ENCODE measurements around the gene CYTH3. TPM values are rescaled to one million over a fixed set of nuclear protein-coding genes. Genes with fewer than 3 reads are reported as not detected.

Gene CYTH3
- polyA plus RNA-seq, 2 of the 4 experiments (the other 2 are of a cell fraction) = 18.6 to 24.2 TPM

GRCh38 chr7:6159524-6160031 lies 112.8 kb downstream of the CYTH3 start:
- H3K4me1 ChIP-seq = no peaks in the 10 kb centered on the region
- POLR2A ChIA-PET = interaction anchor here (0.8 kb wide), 1 partner anchor 112 kb away, joined by 3 read pairs; no protein-coding TSS in a partner anchor
- no peak for DNase-seq (ENCODE audit: low read depth in 1 of 2, low spot score in 1 of 2)
- CTCF ChIA-PET = interaction anchor here (1.0 to 5.8 kb wide), 47 partner anchors 8 to 278 kb away, joined by 3 to 102 read pairs (median 5); no protein-coding TSS in a partner anchor
- peak overlapping the region in 1 of 2 experiments; percentile 25; a peak in 1 of 6 replicates for H3K27ac ChIP-seq
- H3K9me3 ChIP-seq = no peaks in the 10 kb centered on the region
- H3K4me2 ChIP-seq = no peak overlapping the region
- WGBS (ENCODE audit: missing lambda C conversion rate) = 94% methylated on average over 10 of the region's 24 CpGs
- no peak overlapping the region for H3K4me3 ChIP-seq
- peak in 1 of 2 experiments; percentile 9; a peak in 3 of 6 replicates for ATAC-seq
- TF ChIP-seq EP300 (IDR thresholded peaks at IDR 0.05) = no peak
- TF ChIP-seq HOXB13 (CRISPR knock-in tag; IDR thresholded peaks at IDR 0.05; ENCODE audit: low read depth) = no peak
- no peak for TF ChIP-seq KDM1A (IDR thresholded peaks at IDR 0.05; ENCODE audit: low read depth)
- FAIRE-seq = no peak

GRCh38 chr7:6159097-6159483 lies 113.3 kb downstream of the CYTH3 start:
- no peak overlapping the region for H3K27ac ChIP-seq

DNA sequence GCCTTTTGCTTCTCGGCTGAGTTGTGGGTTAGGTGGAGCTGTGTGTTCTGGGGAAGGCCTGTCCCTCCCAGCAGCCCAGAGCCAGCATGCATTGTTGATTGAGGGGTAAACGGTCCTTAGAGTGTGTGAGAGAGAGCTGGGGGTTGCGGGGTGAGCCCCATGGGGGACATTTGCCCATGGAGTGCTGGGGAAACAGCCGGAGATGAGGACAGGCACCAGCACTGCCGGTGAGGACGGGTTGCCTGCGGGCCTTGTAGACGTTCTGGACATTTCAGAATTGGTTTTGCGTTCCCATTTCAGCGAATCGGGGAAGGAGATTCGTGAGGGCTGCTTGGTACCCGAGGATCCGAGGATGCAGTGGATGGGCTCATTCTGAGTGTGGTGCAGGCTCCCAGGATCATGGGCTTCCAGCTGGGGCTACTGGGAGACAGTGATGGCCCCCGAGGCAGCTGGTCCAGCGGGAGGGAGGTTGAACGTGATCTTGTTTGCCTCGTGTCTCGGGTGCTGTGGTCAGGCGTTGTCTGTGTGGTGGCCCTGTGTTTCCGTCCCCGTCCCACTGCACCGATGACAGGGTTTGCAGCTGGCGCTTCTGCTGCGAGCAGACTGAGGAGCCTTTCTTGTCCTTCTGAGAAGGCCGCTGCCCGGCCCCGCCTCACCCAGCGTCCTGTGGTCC lies 113.9 kb downstream of the CYTH3 start:
- Histone ChIP-seq H3K4me3 (no peak overlapping the region), H3K4me1 (no peaks in the 10 kb centered on the region), H3K27ac (no peak overlapping the region), H3K4me2 (no peak overlapping the region), H3K9me3 (no peaks in the 10 kb centered on the region)
- no peak for ATAC-seq
- 93% methylated on average over 29 of the region's 29 CpGs for WGBS (ENCODE audit: missing lambda C conversion rate)
- ChIA-PET POLR2A (no interaction called here), CTCF (interaction anchor here (1.0 to 5.8 kb wide), 8 partner anchors 9 to 170 kb away, joined by 3 to 102 read pairs (median 7); no protein-coding TSS in a partner anchor)
- TF ChIP-seq ESRRA (IDR thresholded peaks at IDR 0.05; ENCODE audit: borderline replicate concordance, low read length) (no peak), ZNF302 (CRISPR knock-in tag; IDR thresholded peaks at IDR 0.05) (no peak), RCOR1 (IDR thresholded peaks at IDR 0.05; ENCODE audit: low read depth, low read length) (no peak), JUNB (IDR thresholded peaks at IDR 0.05) (no peak), HOXB13 (CRISPR knock-in tag; IDR thresholded peaks at IDR 0.05; ENCODE audit: low read depth) (no peak), EHF (CRISPR knock-in tag; IDR thresholded peaks at IDR 0.05) (no peak), TFCP2L1 (CRISPR knock-in tag; IDR thresholded peaks at IDR 0.05) (no peak)
- DNase-seq (ENCODE audit: low read depth in 1 of 2, low spot score in 1 of 2) = no peak
- FAIRE-seq = no peak

More at GRCh38 chr7:6159097-6159483, 113.3 kb downstream of the CYTH3 start:
- no peak for ATAC-seq
- FAIRE-seq = no peak
- no peak overlapping the region for H3K4me2 ChIP-seq
- ChIA-PET CTCF (interaction anchor here (1.2 to 5.8 kb wide), 12 partner anchors 8 to 191 kb away, joined by 3 to 102 read pairs (median 7); no protein-coding TSS in a partner anchor), POLR2A (no interaction called here)
- H3K4me1 ChIP-seq = no peaks in the 10 kb centered on the region
- 91% methylated on average over 11 of the region's 11 CpGs for WGBS (ENCODE audit: missing lambda C conversion rate)
- DNase-seq (ENCODE audit: low read depth in 1 of 2, low spot score in 1 of 2) = no peak
- no peaks in the 10 kb centered on the region for H3K9me3 ChIP-seq
- H3K4me3 ChIP-seq = no peak overlapping the region
- TF ChIP-seq, protein P1, sequence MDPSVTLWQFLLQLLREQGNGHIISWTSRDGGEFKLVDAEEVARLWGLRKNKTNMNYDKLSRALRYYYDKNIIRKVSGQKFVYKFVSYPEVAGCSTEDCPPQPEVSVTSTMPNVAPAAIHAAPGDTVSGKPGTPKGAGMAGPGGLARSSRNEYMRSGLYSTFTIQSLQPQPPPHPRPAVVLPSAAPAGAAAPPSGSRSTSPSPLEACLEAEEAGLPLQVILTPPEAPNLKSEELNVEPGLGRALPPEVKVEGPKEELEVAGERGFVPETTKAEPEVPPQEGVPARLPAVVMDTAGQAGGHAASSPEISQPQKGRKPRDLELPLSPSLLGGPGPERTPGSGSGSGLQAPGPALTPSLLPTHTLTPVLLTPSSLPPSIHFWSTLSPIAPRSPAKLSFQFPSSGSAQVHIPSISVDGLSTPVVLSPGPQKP (IDR thresholded peaks at IDR 0.05; ENCODE audit: low read depth, low read length) = no peak
- TF ChIP-seq GATA3 (IDR thresholded peaks at IDR 0.05; ENCODE audit: borderline replicate concordance) = no peak
- no peak for TF ChIP-seq TP53 (CRISPR knock-in tag; IDR thresholded peaks at IDR 0.05)
- no peak for TF ChIP-seq RARB (CRISPR knock-in tag; IDR thresholded peaks at IDR 0.05)
- no peak for TF ChIP-seq EP300 (IDR thresholded peaks at IDR 0.05)
- TF ChIP-seq CHD2 (IDR thresholded peaks at IDR 0.05; ENCODE audit: low read length, partially characterized antibody) = no peak
- TF ChIP-seq CBX8 (IDR thresholded peaks at IDR 0.05) = no peak
- no peak for TF ChIP-seq RNF2 (IDR thresholded peaks at IDR 0.05; ENCODE audit: borderline replicate concordance, low read depth)
- TF ChIP-seq HDAC2 (IDR thresholded peaks at IDR 0.05) = no peak
- TF ChIP-seq KDM1A (IDR thresholded peaks at IDR 0.05; ENCODE audit: low read depth) = no peak
- no peak for TF ChIP-seq KDM5A (IDR thresholded peaks at IDR 0.05)
- TF ChIP-seq E2F6 (IDR thresholded peaks at IDR 0.05; ENCODE audit: borderline replicate concordance, low read depth) = no peak
- no peak for TF ChIP-seq NPAS2 (CRISPR knock-in tag; IDR thresholded peaks at IDR 0.05; ENCODE audit: borderline replicate concordance)
- TF ChIP-seq, protein P2, sequence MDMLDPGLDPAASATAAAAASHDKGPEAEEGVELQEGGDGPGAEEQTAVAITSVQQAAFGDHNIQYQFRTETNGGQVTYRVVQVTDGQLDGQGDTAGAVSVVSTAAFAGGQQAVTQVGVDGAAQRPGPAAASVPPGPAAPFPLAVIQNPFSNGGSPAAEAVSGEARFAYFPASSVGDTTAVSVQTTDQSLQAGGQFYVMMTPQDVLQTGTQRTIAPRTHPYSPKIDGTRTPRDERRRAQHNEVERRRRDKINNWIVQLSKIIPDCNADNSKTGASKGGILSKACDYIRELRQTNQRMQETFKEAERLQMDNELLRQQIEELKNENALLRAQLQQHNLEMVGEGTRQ (IDR thresholded peaks at IDR 0.05) = no peak
- no peak for TF ChIP-seq NR3C1 (IDR thresholded peaks at IDR 0.05)

All from A549 (cell line).